Fibroblast of lung (primary cell): Measurements from ENCODE around the gene SIAH3.

Experiments used
- EZH2 ChIP-seq: IDR thresholded peaks from 2 replicates; pipeline ENCODE4 v1.5.1; 2012; ENCODE audit warnings: low read length, control low read depth, mild to moderate bottlenecking; ENCODE audit errors: missing control alignments
- TF ChIP-seq, protein P1 (sequence below), 2 donors: IDR thresholded peaks in 1 of 2; conservative IDR thresholded peaks in 1 of 2; 1 replicate in 1 of 2; 2 replicates in 1 of 2; pipeline ENCODE4 v1.5.1; 2011 to 2012; ENCODE audit warnings: low read length in 2 of 2, control low read depth in 1 of 2, inconsistent platforms in 1 of 2, low read depth in 1 of 2, mild to moderate bottlenecking in 1 of 2

DNA sequence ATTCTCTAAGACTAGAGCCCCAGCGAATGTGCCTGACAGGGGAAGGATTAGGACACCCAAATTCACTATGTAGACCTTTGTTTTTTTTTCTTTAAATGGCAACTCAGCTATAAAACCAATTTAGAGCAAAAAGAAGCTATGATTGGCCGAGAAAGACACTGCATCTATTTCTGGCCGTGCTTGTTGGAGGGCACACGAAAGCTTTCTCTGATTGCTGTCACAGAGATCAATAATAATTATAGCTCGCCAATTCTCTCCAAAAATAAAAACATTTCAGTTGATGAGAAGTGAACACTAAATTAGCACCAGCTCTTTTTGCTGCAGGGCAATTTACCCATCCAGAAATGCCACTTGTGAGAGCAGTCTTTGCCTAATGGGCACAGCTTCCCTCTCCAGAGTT lies 118.2 kb downstream of the SIAH3 start:
- TF ChIP-seq, protein P1, sequence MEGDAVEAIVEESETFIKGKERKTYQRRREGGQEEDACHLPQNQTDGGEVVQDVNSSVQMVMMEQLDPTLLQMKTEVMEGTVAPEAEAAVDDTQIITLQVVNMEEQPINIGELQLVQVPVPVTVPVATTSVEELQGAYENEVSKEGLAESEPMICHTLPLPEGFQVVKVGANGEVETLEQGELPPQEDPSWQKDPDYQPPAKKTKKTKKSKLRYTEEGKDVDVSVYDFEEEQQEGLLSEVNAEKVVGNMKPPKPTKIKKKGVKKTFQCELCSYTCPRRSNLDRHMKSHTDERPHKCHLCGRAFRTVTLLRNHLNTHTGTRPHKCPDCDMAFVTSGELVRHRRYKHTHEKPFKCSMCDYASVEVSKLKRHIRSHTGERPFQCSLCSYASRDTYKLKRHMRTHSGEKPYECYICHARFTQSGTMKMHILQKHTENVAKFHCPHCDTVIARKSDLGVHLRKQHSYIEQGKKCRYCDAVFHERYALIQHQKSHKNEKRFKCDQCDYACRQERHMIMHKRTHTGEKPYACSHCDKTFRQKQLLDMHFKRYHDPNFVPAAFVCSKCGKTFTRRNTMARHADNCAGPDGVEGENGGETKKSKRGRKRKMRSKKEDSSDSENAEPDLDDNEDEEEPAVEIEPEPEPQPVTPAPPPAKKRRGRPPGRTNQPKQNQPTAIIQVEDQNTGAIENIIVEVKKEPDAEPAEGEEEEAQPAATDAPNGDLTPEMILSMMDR (conservative IDR thresholded peaks at IDR 0.05 in 1 of 2, IDR thresholded peaks at IDR 0.05 in 1 of 2; ENCODE audit: low read depth in 1 of 2, low read length in 2 of 2) = no peak
- TF ChIP-seq EZH2 = no peak
